ENCODE data around the gene NECTIN3.

The NECTIN3 gene

DNA sequence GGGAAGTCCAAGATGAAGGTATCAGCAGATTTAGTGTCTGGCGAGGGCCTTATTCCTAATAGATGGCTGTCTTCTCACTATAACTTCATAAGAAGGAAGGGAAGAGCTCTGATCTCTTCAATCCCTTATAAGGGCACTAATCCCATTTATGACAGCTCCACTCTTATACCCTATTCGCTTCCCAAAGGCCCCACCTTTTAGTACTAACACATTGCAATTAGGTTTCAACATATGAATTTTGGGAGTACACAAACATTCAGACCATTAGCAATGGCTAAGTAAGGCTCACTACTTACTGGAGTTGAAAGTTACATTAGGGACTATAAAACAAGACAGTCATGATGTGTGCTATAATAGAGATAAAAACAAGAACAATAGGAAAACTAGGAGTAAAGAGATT lies 118.9 kb downstream of the NECTIN3 start:
- H3K27ac ChIP-seq, result no peak overlapping the region
- no peak overlapping the region for H3K4me3 ChIP-seq

DNA sequence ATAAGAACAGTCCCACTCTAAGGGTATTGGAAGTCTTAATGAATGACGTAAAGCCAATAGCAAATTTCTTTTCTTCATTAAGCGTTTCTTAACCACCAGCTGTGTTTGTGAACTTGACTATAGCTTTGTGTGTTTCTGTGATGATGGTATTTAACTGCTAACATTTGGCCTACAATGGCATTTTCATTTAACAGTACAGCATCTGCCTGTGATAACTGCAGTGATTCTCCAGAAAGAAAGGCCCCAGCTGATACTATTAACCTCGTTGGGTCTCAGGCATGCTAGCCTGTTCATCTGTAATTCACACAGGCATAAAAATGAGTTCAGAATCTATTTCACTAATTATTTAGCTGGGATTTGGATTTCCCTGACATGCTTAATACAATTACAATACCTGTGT lies 121.9 kb downstream of the NECTIN3 start:
- Histone ChIP-seq H3K27ac (no peak overlapping the region), H3K4me3 (no peak overlapping the region)

DNA sequence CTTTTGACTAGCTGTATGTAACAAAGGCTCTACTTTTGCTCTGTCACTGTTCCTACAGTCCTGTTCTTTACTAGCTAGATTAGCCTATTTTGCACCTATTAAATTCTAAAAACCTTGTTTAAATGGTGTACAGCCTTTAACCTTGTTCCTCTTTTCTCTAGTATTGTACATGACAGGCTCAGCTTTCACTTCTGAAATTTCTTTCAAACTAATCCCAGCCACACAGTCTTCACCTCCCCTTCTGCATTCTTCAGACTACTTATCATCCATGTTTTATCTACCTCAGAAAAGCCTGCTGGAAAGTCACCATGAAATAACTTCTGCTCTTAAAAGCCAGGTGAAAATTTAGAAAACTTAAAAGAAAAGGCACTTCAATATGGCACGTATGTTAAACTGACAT lies 122.4 kb downstream of the NECTIN3 start:
- Histone ChIP-seq H3K4me3 (no peak overlapping the region), H3K27ac (no peak overlapping the region)

DNA sequence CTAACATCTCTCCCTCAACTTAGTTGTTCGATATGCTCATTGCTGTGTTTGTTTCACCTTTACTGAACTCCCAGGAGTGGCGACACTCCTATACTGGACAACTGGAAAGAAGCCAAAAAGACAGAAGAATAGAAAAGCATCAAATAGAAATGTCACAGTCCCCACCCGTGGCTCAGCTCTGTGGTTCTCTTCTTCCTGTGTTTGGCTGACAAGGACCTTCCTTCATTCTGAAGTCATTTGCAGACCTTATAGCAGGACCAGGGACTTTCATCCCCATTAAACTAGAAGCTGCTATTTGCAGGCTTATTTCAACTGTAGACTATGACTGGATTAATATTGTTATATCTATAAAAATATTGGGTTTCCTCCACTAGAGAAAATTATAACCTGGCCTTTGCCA lies 125.9 kb downstream of the NECTIN3 start:
- H3K27ac ChIP-seq, result no peak overlapping the region
- H3K4me3 ChIP-seq, result no peak overlapping the region

DNA sequence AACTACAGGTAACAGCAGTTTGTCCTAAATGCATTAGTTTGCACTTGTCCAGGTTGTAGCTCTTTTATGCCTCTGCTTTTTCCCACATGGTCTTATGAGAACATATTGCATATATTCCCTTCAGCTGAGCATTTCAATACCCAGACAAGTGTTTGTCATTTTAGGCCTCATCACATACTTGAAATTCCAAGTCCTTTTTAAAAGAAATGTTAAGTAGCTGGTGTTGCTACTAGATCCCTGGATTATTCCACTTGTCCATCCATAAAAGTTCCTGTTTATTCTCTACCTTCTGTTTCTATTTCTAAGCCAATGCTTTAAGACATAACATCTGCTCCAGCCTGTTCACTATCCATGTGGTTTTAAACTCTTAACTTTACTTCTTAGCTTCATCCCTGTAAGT lies 128.4 kb downstream of the NECTIN3 start:
- Histone ChIP-seq H3K4me3 (no peak overlapping the region), H3K27ac (no peak overlapping the region)

DNA sequence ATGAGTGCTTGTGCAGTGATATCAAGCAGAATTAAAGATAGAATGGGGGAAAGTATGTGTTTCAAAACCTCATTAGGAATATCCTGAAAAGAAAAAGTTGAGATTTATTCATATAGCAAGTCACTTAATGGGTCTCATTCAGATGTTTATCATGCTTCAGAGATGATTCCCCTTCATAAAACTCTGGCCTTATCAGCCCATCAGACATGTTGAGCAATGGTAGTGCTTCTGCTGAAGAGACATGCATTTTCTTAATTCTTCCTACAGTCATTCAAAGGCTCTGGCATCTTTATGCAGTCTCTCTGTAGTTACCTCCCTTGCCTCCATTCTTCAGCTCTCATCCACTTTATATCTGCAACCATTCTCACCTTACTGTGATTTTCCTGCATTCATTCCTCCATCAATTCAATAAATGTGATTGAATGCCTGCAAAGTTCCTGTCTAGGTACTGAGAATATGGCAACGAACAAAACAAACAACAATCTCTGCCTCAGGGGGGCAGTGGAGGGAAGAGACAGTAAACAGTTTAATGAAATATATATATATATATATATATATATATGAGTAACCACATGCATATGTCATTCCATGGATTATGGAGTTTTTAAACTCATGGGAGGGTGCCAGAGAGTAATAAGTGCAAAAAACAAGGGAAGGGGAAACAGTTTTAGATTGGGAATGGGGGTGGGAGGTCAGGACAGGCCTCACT lies 138.5 kb downstream of the NECTIN3 start:
- no peak overlapping the region for H3K27ac ChIP-seq
- no peak overlapping the region for H3K4me3 ChIP-seq

DNA sequence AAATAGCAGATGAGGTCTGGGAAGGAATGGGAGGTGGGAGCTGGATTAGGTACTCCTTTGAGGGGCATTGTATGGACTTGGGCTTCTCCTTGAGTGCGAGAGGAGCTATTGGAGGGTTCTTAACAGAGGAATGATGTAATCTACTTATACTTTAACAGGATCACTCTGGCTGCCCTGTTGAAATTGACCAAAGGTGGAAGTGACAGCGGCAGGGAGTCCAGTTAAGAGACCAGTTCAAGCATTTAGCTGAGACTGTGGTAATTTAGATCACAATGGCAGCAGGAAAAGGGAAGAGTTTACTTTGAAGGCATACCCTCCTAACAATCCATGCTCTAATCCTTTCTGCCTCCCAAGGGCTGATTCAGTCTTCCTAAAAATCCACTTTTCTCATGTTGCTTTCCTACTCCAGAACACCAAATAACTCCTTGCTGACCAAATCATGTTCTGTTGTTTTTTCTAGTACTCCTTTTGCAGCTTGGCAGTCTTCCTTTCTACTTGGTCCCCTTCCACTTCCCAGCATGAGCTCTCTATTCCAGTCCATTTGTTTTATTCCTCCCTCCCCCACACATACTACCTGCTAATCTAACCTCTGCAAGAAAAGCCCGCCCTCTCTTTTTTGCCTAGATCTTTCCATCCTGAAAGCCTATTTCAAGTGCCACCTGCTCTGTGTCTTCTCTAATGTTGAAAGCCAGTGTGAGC lies 139.4 kb downstream of the NECTIN3 start:
- Histone ChIP-seq H3K27ac (no peak overlapping the region), H3K4me3 (no peak overlapping the region)

DNA sequence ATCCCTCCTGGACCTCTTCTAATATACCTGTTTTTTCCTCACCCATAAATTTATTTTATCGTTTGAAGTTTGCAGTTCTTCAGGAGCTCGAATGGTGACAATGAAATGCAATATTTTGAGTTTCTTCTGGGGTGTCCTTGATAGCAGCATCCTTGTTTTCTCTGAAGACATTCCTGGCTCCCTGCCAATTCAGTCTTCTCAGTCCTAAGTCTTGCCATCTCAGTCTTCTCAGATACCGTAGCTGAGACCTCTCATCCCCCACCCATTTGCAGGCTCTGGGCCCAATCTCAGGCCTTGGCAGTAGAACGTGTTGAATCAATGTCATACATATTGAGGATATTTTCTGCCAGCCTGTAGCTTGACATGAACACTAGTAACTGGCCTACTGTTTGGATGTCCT lies 140.9 kb downstream of the NECTIN3 start:
- Histone ChIP-seq H3K4me3 (no peak overlapping the region), H3K27ac (no peak overlapping the region)

DNA sequence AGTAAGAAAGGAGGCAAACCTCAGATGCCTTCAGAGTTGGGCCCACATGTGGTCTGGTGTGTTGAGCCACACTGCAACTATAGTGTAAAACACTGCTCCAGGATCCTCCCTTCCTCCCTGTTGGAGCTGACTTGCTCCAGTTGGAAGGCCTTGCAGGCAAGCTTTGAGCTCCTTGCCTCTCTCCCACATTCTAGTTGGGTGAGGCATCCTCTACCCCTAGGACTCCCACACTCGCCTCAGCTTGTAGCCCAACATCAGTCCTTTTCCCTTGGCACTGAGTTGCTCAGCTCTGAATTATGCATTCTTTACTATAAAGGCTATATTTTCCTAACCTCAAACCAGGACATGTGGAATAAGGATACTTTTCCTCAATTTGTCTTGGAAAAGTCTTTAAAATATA lies 143.9 kb downstream of the NECTIN3 start:
- H3K4me3 ChIP-seq, result no peak overlapping the region
- no peak overlapping the region for H3K27ac ChIP-seq

DNA sequence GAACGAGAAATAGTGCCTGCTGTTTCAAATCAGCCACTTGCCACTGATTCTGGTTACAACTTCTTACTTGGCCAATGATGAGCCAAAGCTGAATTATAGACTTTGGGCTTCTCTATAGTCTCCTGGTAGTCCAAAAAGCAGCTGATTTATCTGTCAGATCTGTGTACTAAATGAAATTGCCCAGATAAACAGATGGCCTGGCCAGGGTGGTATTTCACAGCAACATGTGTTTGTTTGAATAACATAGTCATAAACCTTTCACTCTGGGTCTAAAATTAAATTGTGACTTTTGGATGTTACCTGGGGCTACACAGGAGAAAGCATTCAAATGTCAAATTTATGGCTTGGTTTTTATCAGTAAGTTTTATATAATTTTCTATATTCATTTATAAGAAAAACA lies 147.0 kb downstream of the NECTIN3 start:
- Histone ChIP-seq H3K4me3 (no peak overlapping the region), H3K27ac (no peak overlapping the region)

DNA sequence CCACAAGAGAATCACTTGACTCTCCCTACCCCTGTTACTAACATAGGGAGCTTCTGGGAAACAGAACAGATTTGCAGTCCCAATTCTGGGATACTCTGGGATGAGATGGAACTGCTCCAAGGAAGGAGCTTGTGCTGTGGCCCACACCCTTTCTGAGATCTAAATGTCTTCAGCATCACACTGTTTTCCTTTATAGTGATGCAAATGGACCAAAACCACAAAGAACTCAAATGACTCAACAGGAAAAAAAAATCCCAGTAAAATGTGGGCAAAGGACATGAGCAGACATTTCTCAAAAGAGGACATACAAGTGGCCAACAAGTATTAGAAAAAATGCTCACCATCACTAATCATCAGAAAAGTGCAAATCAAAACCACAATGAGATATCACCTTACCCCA lies 155.6 kb downstream of the NECTIN3 start:
- no peak overlapping the region for H3K4me3 ChIP-seq
- no peak overlapping the region for H3K27ac ChIP-seq

DNA sequence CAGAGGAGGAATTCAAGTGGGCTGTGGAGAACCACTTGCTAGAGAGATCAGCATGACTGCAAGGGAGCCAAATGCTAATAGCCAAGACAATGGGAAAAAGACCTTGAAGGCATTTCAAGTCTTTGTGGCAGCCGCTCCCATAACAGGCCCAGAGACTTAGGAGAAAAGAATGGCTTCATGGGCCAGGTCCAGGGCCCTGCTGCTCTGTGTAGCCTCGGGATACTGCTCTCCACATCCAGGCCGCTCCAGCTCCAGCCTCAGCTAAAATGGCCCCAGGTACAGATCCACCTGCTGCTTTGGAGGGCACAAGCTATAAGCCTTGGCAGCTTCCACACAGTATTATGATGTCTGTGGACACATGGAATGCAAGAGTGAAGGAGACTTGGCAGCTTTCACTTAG lies 157.7 kb downstream of the NECTIN3 start:
- no peak overlapping the region for H3K4me3 ChIP-seq

DNA sequence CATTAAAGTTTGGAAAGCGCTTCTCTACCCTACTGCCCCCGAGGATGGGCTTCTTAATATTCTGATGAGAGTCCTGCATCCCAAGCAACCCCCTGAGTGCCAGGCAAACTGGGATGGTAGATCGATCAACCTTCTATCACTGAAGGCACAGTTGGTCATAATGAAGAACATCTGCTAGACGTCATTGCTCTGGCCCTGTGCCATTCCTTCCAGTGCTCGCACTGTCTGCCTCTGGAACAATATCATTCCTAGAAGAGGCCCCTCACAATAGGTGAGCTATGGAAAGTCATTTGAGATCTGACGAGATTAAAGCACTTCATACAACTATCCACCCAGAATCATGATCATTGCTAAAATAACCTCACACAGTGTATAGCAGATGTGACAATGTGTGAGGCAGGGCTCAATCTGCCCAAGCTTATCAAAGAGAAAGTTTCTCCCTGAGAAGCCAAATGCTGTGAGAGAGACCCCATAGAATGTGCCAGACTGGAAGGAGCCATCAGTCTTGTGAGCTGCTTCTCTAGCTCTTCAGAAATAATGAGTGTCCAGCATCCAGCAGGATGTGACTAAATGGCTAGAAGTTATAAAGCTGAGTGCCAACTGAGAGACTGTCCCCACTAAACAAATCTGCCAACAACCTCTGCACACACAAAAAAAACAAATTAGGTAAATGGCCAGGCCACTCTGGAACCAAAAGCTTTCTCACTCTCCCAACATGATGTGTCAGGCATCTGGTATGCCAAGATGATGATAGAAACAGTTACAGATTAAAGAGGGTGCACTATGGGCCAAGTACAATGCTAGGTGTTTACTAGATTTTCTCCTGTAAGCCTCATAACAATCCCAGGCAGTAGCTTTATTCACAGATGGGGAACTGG lies 165.5 kb downstream of the NECTIN3 start:
- no peak overlapping the region for H3K4me3 ChIP-seq
- H3K27ac ChIP-seq, result no peak overlapping the region

More for the DNA sequence above, 157.7 kb downstream of the NECTIN3 start:
- H3K27ac ChIP-seq, result no peak overlapping the region

DNA sequence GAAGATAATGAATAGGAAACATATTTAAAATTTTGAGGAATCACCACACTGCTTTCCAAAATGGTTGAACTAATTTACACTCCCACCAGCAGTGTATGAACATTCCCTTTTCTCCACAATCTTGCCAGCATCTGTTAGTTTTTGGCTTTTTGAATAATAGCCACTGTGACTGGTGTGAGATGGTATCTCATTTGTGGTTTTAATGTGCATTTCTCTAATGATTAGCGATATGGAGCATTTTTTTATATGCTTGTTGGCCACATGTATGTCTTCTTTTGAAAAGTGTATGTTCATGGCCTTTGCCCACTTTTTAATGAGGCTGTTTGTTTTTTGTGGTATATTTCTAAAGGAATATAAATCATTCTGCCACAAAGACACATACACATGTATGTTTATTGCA lies 166.3 kb downstream of the NECTIN3 start:
- Histone ChIP-seq H3K27ac (no peak overlapping the region), H3K4me3 (no peak overlapping the region)

DNA sequence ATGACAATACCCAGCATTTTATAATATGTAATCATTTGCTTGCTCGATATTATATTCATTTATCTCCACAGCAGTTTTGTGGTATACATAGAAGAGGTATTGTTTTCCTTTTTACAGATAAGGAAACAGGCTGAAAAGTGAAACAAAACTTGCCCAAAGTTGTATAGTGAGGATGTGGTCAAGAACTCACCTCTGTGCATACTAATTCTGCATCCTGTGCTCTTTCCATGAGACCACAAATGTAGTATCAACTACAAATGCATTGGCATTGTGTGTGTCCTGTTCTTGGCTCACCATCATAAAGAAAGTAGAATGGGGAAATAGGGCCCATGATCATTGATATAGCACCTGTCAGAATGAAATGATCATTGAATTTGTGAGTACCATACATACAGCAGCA lies 167.3 kb downstream of the NECTIN3 start:
- Histone ChIP-seq H3K4me3 (no peak overlapping the region), H3K27ac (peak overlapping the region in 1 of 21 experiments; percentile 31)

DNA sequence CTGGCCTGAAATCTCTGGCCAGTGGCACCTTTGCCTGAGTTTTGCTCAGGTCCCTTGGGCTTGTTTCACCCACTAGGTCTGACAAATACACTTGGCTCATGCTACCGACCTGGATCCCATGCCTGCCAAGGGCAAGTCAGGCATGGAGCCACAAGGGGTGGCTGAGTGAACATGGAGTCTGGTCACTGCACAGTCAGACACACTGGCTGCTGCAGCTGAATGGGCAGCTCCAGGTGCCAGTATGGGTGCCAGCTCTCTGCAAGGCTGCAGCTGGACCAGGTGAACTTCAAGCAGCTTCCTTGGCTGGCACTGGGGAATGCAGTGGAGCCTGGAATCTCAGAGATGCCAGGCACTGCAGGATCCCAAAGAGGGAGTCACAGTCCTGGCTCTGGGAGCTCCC lies 170.3 kb downstream of the NECTIN3 start:
- Histone ChIP-seq H3K4me3 (no peak overlapping the region), H3K27ac (no peak overlapping the region)
